Measurements from ENCODE around the gene TIMP4.

The TIMP4 gene

DNA sequence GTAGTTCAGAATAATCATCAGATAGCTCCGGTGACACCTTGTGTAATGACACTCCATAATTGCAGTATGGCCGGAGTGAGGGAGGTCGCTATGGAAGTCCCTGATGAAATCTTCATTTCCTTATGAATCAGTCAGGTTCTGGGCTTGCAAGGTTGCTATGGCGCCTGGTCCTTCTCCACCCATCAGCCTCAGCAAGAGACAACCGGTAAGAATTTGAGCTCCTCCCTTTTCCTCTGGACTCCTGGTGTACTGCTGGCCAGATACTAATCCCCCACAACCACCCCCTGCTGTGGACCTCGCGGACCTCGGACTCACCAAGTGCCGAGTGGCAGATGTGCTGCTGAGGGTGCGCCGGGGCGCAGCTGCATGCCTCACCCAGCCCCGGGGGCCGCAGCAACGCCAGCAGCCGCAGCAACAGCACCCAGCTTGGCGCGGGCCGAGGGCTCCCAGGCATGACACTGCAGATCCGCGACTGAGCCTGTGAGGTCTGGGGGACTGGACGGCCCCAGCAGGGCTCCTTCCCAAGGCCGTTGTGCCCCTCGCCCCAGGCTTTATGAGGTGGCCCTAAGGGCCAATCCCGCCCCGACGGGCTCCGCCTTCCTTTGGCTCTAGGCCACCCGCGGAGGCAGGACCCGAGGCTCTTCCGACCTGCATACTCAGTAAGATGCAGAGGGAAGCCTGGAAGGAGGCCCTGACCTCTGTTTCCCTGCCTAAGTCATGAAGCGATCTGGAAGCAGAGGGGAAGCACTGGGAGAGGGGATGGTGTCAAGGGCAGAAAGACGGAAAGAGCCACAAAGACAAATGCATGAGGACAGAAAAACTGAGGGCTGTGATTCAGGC, at the start of gene TIMP4:
TSS of gene TIMP4 (minus strand) at position 526 of the 840 bp plus-strand sequence. CDS start at position 454, 72 bp downstream.
- DNase-seq = no peak

DNA sequence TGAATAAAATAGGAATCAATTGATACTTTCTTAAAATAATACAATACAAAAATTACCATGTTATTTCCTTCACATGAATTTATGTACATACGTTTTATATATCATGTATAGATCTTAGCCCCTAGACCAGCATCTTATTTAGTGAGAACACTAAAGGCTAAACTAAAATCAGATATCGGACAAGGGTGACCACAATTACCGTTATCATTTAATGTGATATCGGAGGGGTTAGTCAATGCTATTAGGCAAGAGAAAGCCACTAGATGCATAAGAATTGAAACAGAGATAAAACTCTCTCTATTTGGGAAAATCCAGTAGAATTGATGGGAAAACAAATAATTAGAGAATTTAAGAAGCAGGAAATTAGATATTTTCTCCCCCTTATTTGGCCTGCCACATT, 46.5 kb upstream of the TIMP4 start:
- DNase-seq = no peak

GRCh38 chr3:12201813-12202212, 43.1 kb upstream of the TIMP4 start:
- DNase-seq = no peak

DNA sequence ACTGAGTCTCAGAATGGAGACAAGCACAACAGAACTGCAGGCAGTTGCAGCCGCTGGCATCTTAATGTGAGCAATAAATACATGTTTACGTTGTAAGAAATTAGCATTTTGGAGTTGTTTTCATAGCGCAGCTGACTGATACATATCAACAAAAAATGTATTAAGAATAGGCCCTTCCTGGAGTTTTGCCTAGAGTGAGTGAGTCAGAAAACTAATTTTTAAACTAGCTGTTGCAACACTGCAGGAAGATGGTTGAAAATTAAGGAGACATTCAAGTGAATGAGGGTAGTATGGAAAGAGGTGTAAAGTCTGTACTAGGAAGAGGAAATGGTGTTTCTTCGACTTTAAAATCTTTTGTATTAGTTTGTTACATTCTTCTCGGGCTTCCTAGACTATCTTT, 39.6 kb upstream of the TIMP4 start:
- no peak for DNase-seq

DNA sequence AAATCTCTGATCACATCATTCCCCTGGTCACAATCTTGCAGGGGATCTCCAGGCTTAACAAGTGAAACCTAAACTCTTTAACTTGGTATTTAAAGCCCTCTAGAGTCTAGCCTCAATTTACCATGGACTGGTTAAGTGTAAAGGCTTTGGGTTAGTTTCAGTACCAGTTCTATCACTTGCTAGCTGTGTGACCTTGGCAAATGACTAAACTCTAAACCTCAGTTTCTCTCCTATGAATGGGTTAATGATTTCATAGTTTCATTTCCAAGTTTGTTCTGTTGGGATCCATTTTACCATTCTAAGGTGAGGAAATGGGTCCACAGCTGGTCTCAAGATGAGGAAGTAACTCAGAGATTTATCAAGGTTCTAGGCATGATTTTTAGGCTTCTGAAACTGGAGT, 38.8 kb upstream of the TIMP4 start:
- DNase-seq = no peak

GRCh38 chr3:12196684-12197083, 38.0 kb upstream of the TIMP4 start:
- no peak for DNase-seq

DNA sequence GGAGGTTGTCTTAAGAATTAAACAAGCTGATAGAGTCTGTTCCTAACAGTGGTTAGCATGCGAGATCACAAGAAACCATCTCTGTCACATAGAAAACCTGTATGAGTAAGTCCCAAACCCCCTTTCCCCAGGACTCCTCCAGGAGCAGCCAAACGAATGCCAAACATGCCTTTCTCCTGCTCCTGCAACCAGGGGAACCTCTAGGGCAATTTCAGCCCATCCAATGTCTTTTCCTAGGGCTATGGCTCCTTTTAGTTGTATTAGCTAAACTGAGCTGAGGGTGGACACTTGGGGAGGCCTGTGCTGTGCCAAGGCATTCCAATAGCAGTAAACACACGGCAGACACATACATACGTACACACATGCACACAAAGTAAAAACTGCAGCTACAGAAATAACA, 36.5 kb upstream of the TIMP4 start:
- no peak for DNase-seq

- DNase-seq = peak; percentile 72
Measured at GRCh38 chr3:12194669-12195161, 36.0 kb upstream of the TIMP4 start.

- no peak for DNase-seq
Measured at GRCh38 chr3:12194209-12194608, 35.5 kb upstream of the TIMP4 start.

- no peak for DNase-seq
Measured at GRCh38 chr3:12193485-12194165, 34.9 kb upstream of the TIMP4 start.

DNA sequence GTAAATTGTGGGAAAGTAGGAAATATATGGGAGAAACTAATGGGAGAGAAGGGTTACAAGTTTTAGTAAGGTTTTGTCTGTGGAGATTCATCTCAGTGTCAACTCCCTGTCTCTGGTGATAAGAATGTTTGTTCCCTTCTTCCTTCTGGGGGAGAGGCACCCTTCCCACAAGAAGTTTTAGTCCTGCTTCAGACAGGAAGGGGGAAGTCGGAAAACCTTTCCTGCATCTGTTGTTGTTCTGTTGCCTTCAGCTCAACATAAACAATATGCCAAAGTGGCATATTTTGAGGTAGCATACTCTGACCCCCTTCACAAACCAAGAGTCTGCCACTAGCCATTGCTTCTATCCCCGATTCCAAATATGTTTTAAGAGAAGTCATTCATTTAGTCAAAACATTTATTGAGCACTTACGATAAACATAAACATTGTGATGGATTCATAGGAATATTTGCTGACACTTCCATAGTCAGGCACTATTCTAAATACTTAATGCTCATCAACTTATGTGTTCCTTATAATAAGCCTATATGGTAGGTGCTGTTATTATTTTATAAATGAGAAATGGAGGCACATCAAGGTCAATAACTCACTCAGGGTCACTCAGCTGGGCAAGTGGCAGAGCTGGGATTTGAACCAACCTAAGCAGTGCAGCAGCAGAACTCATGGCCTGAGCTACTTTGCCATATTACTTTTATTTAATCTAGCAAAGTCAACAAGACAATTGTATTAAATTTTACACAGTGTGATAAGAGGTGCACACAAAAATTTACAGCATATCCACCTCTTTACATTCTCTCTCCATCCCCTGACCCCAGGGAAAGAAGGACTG, 34.2 kb upstream of the TIMP4 start:
- DNase-seq = no peak

DNA sequence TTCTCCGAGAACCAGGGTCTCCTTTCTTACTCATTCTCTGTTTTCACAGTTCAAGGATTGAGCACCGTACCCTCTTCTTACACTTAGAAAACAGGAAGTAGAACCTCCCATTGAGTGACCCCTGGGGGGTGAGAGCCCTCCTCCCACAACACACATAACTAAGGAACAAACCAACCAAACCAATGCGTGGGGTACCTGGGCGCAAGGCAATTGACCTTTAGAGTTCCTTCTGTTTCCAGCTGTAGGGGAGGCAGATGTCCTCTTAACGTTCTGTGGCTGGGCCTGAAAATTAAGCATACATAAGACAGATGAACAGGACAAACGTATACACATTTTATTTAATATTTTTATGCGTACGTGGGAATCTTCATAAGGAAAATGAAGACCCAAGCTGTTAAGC, 33.5 kb upstream of the TIMP4 start:
- no peak for DNase-seq

- no peak for DNase-seq
Measured at GRCh38 chr3:12191559-12191958, 32.8 kb upstream of the TIMP4 start.

- no peak for DNase-seq
Measured at GRCh38 chr3:12190832-12191231, 32.1 kb upstream of the TIMP4 start.

DNA sequence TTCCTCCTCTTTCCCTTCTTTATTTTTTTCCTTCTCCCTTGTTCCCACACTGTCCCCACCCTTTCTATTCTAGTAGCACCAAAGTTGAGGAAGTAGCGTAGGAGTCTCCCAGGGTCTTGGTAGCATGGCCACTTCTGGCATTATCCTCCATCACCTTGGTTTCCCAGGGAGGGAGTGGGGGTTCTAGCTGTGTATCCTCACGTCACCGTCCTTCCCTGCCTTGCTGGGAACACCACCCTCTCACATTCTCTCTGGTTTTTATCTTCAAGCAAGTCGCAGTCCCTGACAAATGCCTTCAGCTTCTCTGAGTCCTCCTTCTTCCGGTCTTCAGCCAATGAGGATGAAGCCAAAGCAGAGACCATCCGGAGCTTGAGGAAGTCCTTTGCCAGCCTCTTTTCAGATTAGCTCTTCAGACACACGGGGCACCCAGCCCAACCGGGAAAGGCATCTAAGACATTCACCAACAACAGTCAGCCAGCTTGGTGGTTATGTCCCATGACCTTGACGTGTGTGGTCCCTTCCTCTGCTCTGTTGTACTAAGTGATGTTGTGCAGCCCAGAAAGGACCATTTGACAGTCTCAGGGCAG, 31.6 kb upstream of the TIMP4 start:
- no peak for DNase-seq

- DNase-seq = no peak
Measured at GRCh38 chr3:12188681-12189287, 30.1 kb upstream of the TIMP4 start.

DNA sequence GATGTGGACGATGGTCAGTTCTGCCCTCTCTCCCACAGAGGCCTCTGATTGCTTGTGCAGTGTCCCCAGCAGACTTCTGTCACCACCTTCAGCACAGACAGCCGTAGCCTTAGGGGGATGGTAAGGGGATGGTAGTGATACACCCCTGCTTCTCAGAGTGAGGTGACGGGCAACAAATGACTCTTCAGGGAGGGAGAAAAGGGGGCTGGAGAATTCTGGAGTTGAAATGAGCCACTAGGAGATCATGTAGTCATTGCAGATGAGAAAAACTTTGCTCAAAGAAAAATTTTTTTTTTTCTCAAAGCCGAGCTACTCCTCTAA, 29.6 kb upstream of the TIMP4 start:
- DNase-seq = peak; percentile 67

- DNase-seq = peak; percentile 86
Measured at GRCh38 chr3:12187448-12188327, 29.0 kb upstream of the TIMP4 start.

- DNase-seq = no peak
Measured at GRCh38 chr3:12186515-12187286, 28.0 kb upstream of the TIMP4 start.

- no peak for DNase-seq
Measured at GRCh38 chr3:12186046-12186445, 27.3 kb upstream of the TIMP4 start.

Data from activated CD8-positive, alpha-beta memory T cell treated with anti-CD3 and anti-CD28 coated beads, Interleukin-2, amount 50 U/mL, for 48 hours (primary cell).